ENCODE results near the gene ADGRG1.
"Not testable (repeated sequence)": the region's sequence is repeated elsewhere in the genome, so short reads cannot be mapped to it uniquely, and the experiment has no call there.

The ADGRG1 gene

DNA sequence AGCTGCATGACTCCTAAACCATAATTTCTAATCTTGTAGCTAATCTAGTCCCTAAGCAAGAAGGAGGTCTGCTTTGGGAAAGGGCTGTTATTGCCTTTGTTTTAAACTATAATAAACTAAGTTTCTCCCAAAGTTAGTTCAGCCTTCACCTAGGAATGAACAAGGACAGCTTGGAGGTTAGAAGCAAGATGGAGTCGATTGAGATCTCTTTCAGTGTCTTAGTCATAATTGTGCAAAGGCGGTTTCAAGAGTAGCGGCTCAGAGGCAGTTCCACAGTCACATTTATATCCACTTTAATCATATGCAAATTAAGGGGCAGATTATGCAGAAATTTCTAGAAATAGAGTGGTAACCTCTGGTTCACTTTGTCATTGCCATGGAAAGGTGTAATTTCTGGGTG is 83.6 kb downstream of the ADGRG1 start:
- no peak for DNase-seq (ENCODE audit: low read depth)
- in situ Hi-C loops (cut with HindIII; ENCODE audit: low sequenced_read_pairs): no loop called here
- H3K4me3 ChIP-seq (ENCODE audit: low read depth, low read length): no peak overlapping the region
- TF ChIP-seq, protein P1, sequence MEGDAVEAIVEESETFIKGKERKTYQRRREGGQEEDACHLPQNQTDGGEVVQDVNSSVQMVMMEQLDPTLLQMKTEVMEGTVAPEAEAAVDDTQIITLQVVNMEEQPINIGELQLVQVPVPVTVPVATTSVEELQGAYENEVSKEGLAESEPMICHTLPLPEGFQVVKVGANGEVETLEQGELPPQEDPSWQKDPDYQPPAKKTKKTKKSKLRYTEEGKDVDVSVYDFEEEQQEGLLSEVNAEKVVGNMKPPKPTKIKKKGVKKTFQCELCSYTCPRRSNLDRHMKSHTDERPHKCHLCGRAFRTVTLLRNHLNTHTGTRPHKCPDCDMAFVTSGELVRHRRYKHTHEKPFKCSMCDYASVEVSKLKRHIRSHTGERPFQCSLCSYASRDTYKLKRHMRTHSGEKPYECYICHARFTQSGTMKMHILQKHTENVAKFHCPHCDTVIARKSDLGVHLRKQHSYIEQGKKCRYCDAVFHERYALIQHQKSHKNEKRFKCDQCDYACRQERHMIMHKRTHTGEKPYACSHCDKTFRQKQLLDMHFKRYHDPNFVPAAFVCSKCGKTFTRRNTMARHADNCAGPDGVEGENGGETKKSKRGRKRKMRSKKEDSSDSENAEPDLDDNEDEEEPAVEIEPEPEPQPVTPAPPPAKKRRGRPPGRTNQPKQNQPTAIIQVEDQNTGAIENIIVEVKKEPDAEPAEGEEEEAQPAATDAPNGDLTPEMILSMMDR (IDR thresholded peaks at IDR 0.05; ENCODE audit: low read depth, low read length, missing control alignments): no peak

DNA sequence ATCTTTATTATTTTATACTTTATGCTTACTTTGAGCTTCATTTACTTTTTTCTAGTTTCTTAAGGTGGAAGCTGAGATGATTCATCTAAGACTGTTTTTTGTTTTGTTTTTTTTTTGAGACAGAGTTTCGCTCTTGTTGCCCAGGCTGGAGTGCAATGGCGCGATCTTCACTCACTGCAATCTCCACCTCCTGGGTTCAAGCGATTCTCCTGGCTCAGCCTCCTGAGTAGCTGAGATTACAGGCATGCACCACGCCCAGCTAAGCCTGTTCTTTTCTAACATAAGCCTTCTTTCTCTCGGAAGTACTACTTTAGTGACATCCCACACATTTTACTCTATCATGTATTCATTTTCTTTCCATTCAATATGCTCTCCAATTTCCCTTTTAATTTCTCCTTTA is 84.1 kb downstream of the ADGRG1 start:
- in situ Hi-C loops (cut with HindIII; ENCODE audit: low sequenced_read_pairs); DNase-seq (ENCODE audit: low read depth); H3K4me3 ChIP-seq (ENCODE audit: low read depth, low read length): not testable (repeated sequence)

GRCh38 chr16:57713596-57713995 is 85.2 kb downstream of the ADGRG1 start:
- in situ Hi-C loops (cut with HindIII; ENCODE audit: low sequenced_read_pairs): no loop called here

DNA sequence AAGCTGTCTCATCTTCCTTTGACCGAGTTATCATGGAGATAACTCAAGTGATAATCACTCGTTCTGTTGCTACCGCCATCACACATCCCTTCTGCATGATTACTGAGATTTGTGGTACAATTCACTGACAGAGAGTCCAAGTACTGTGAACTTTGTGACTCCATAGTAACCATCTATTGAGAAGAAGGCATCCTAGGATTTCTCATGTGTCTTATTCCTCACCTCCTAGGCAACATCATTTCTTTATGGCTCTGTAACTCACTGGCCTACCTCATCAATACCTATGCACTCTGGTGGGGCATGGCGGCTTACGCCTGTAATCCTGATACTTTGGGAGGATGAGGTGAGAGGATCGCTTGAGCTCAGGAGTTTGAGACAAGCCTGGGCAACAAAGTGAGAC is 85.6 kb downstream of the ADGRG1 start:
- no peak overlapping the region for H3K4me3 ChIP-seq (ENCODE audit: low read depth, low read length)
- TF ChIP-seq, protein P1 (IDR thresholded peaks at IDR 0.05; ENCODE audit: low read depth, low read length, missing control alignments): no peak
- no peak for DNase-seq (ENCODE audit: low read depth)
- in situ Hi-C loops (cut with HindIII; ENCODE audit: low sequenced_read_pairs): no loop called here

More at GRCh38 chr16:57713596-57713995, 85.2 kb downstream of the ADGRG1 start:
- no peak for DNase-seq (ENCODE audit: low read depth)
- no peak overlapping the region for H3K4me3 ChIP-seq (ENCODE audit: low read depth, low read length)
- TF ChIP-seq, protein P1 (IDR thresholded peaks at IDR 0.05; ENCODE audit: low read depth, low read length, missing control alignments): no peak
